Medulla oblongata (tissue), 1 donor: ENCODE measurements around the gene MSI2.

Experiments
- DNase-seq: peaks from one replicate; pipeline ENCODE4 v3.0.0-alpha.2; 2015; ENCODE audit errors: extremely low spot score

MSI2 gene

DNA sequence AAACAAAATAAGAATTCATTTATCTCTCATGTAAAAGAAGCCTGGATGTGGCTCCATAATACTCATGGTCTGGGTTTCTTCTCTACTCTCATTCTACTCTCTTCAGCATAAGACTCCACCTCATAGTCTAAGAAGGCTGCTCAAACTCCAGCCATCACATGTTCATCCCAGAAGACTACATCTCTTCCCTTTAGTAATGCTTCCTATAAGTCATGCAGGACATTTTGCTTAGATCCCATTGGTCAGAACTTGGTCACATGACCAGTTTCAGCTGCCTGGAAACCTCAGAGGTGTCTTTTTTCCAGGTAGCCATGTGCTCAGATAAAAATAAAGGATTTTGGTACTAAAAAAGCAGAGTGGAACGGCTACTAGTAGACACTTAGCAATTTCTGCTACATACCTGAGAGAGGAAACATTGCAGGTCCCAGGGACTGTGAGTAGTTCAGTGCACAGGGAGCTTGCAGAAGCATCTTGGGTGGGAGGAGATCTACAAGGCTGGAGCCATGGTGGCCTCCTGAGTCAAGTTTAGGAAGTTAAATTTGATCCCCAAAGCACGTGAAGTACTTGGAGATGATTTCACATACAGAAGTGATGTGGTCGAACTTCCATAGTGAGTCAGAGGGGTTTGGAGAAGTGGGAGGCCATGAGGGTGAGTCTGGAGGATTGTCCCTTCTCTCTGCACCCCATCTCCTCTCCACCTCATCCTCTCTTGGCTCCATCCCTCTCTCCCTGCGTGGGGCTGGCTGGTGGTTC is 378.6 kb downstream of the MSI2 start:
- no peak for DNase-seq

DNA sequence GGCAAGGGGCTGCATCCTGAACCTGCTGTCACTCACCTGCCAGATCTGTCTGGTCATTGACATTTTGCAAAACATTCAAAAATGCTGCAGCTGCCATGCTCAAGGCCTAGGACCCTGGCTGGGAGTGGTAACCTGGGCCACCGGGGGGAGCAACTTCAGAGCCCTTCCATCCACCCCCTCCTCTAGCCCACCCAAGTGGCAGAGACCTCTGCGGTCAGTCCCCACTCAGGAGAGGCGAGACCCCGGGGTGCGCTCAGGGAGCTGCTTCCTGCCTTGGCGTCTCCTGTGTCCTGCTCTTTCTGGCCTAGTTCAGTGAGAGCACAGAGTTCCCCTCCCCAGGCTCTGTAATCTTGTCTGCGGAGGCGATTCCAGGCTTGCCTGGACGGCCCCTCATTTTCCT is 380.0 kb downstream of the MSI2 start:
- no peak for DNase-seq

DNA sequence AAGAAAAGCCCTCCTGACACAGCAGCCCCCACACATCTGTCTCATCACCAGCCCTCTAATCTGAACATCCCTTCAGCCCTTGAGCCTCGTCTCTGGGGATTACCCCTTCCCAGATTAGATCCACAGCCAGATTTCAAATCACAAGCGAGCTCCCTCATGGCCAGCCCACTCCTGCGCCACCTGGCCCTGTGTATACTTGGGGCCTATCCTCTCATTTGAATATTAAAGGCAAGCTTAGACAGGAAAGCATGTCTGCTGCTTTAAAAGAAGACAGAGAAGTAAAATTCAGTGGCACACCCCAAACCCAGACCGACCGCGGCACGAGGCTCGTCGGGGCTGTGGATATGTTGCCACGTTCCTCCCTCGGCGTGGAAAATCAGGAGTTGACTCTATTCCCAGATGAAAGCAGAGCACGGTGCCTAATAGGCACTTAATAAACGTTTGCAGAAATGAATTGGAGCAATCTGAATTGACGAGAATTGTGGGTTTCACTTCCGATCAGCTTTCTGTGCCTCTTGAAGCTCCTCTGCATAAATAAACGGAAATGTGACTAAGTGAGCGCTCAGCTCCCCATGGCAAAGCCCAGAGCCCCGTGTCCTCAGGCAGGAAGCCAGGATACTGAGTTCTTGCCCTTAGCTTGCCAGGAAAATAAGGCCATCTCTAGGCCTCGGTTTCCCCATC is 380.8 kb downstream of the MSI2 start:
- no peak for DNase-seq

DNA sequence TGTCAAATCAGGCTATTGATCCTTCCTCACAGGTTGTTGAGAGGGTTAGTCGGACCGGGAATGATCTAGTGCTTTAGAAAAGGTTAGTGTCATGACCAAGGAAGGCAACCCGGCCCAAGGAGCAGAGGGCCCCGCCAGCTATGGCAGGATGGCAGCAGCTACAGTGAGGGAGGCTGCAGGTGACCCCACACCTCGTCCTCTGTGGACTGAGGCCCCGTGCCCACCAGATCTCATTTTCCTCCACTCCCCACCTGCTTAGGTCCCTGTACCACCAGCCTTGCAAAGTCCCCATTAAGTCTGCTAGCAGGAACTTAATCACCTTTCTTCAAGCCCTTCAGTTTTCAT is 381.3 kb downstream of the MSI2 start:
- DNase-seq: no peak

DNA sequence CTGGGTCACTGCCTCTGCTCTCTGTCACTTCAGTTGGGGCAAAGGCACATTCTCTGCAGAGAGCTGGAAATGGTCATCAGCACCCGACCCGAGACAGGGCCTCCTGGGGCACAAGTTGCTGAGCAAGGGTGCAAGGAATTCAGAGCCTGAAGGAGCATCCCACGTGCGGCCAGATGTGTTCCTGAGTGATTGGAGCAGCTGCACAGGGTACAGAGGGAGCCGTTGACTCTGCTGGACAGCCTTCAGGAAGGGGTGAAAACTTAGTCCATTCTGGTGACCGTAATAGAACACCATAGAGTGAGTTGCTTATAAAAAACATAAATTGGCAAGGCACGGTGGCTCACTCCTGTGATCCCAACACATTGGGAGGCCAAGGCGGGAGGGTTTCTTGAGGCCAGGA is 382.0 kb downstream of the MSI2 start:
- no peak for DNase-seq

DNA sequence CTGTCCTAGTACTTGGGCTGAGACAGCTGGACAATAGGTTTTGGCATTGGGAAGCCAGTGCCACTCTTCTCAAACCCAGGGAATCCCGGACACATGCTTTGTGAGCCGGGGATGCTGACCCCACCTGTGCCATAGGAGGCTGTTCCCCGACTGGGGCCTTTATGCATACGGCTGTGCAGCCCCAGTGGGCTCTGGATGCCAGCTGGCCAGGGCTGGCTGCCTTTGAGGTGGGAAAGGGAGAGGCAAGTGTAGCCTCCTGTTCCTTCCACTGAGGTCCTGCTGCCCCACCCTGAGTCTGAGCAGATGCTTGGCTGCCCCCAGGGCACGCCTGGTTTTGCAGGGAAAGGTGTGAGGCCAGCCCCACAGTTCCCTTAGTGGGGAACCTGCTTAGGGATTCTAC is 383.1 kb downstream of the MSI2 start:
- no peak for DNase-seq

DNA sequence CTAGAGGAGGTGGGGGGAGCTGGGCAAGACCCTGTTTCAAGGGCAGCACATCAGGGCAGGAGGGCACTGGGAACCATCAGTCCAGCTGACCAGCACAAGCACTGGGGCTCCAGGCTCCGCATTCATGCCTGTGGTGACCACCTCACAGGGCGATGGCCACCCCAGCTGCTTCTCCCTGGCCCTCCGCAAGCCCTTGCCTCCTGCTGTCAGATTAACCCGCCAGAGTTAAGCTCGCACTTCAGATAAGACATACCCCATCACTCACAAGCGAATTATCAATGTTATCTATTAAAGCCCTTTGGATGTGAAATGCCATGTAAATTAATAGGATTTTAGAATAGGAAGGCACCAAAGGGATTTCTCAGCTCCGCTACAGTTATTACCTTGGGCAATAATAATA is 383.8 kb downstream of the MSI2 start:
- DNase-seq: no peak

DNA sequence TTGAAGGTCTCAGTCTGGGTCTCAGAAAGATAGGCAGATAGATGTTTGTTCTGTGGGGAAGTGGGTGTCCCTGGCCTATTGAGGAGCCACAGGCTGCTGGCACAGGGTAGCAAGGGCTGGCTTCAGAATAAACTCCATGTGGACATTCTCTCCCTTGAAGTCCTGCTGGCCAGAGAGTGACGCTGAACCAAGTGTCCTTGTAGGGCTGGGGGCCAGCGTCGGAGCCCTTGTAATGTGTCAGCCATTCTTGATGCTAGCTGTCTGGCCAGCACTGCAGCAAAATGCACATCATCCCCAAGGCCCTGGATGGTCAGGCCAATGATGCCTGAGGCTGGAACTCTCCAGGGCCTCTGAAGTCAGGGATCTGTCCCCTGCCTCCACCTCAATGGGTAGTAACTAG is 385.4 kb downstream of the MSI2 start:
- no peak for DNase-seq

DNA sequence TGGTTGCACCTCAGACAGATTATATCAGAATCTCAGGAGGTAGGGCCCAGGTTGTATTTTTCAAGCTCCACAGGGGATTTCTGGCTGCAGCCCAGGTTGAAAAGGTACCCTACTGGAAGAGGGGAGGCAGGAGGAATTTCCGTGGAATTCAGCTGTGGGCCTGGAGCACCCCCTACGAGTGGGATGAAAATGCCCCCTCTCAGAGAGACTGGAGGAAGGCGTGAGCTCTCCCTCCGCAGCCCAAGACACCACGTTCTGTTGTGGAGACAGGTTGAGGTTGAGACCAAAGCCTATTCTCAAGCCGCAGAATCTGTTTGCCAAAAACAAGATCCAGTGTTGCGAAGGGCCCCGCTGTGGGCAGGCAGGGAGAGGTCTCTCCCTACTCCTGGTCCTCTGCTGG is 386.7 kb downstream of the MSI2 start:
- no peak for DNase-seq

DNA sequence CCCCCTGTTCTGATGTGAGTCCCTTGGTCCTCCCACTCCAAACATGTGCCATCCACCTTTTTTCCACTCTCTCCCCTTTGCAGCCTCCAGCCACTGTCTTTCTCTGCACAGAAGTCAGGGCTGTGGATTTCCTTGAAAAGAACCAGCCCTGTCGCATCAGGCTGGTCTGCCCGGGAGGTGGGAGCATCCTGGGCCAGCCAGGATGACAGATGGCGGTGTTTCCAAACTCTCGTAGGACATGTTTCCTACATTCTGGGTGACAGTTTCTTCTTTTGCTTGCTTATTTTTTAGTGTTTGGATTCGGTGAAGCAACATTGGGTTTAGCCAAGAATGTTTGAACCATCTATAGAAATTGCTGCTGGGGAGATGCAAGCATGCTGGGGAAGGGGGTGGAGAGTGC is 388.0 kb downstream of the MSI2 start:
- DNase-seq: no peak

DNA sequence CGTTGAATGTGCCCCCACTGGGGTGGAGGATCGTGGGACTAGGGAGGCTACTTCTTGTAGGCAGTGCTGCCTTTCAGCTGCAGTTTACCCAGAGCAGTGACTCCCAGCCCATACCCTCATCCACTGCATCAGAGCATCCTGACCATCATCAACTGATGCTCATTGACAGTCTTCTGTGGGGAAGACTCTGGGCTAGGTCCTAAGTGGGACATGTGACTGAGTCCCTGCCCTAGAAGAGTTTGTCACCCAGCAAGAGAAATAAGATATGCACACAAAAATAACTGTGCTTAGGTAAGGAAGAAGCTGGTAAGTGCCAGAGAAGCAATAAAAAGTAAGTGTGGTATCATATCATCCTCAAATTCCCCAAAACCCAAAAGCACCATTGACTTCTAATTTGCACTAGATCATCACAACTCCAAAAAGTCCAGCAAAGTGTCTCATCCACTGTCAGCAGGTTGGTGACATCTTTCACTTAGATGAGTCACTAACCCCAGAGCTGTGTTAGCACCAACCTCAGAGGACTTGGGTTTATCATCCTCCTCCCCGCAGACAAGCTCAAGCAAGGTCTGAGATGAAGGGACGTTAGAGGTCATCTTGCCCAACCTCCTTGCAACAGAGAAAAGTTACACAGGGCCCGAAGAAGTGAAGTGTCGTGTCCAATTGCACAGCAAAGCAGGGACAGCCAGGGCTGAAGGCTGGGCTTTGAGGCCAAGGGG is 389.8 kb downstream of the MSI2 start:
- DNase-seq: no peak

DNA sequence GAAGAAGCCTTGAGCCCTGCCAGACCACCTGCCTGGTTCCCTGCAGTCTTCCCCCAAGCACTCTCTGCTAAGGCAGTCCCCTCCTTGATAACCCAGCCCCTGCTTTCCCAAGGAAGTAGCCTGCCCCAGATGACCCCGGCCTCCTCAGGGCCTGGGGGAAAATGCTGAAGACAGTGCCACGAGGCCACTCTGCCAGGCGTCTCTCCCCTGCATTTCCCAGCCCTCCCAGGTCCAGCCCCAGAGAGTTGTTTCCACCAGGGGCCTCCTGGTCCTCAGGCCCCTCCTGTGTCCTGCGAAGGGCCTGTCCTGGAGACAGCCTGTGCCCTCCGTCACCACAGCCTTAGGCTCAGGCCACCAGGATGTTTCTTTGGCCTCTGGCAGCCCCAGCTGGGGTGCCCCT is 392.4 kb downstream of the MSI2 start:
- DNase-seq: no peak

DNA sequence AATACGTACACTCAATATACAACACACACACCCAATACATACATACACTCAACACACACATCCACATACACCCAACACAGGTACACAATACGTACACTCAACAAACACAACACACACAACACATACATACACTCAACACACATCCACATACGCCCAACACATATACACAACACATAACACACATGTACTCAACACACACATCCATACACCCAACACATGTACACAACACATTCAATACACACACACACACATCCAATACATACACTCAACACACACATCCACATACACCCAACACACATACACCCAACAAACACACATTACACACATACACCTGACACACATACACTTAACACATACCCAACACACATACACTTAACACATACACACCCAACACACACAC is 392.9 kb downstream of the MSI2 start:
- DNase-seq: no peak

DNA sequence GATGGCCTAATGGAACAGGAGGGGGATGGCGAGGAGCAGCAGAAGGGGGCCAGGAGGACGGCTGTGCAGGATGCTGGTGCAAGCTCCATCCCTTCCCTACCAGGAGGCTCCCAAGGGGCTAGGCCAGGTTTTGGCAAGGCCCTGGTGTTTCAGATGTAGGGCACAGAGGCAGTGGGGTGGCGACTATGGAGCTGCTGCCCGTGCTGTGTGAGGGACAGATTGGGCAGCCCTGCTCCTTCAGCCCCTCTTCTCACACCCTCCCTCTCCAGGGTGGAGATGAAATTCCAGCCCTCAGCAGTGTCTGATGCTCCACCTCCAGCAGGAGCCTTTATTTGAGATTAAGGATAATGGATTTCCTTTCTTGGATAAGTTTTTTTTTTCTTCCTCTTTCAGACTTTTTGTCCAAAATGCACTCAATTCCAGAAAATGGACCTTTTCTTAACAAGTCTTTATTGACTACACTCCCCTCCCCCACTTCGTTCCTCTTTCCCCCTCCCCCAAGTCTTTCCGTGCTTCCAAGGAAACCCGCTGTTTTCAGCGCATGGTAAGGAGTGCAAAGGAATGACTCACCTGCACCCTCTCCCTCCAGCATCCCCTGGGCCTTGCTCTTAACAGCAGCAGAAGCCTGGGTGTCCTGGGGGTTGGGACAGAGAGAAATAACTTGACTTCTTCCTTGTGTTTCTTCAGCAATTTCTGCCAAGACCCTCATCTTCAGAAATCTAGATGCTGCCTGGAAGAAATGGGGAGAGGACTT is 393.6 kb downstream of the MSI2 start:
- no peak for DNase-seq

DNA sequence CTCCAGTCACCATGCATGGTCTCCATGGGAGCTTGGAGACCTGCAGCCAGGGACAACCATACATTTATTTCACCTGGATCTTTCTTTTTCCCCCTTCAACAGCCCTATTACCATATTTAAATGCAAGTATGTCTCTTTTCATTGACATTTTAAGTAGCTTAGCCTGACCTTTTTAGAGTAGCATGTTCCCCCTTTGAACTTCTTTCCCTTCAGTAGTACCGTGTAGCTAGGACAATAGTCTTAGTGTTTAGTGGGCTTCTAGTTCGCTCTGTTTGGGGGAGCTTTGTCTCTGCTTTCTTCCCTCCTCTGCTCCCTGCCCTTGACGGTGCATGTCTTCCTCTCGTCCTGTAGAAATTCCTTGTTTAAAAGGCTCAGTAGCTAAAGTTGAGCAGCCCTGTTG is 394.2 kb downstream of the MSI2 start:
- DNase-seq: no peak

DNA sequence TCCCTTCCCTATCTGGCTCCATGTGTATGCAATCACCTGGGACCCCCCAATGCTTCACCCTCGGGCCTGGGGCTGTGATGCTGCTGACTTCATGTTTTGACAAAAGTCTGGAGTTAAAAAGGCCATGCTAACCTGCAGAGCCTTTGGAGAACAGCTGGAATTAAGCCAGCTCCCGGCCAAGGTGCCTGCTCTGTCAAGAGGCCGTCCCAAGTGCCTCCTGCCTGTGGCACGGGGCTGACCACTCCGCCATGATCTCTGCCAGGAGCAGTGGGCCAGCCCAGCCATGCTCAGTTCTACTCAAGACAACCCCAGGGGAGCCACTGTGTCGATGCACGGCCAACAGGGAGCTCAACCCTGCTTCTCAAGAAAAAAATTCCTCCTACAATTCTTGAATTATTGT is 395.1 kb downstream of the MSI2 start:
- no peak for DNase-seq

DNA sequence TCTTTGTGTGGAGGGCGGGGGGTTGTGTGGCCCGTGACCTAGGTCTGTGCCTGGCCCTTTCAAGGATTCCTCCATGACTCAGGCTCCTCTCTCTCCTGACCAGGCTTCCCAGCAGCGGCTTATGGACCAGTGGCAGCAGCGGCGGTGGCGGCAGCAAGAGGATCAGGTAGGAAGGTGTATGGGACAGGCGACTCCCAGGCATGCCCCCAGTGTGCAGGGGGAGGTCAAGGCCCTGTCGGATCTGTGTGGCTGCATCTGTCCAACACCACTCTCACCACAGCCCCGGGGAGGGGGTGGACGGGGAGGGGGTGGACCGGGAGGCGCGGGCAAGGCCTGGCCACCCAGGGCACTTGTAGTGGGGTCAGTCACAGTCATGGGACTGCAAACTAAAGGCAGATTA is 395.7 kb downstream of the MSI2 start:
- DNase-seq: no peak

DNA sequence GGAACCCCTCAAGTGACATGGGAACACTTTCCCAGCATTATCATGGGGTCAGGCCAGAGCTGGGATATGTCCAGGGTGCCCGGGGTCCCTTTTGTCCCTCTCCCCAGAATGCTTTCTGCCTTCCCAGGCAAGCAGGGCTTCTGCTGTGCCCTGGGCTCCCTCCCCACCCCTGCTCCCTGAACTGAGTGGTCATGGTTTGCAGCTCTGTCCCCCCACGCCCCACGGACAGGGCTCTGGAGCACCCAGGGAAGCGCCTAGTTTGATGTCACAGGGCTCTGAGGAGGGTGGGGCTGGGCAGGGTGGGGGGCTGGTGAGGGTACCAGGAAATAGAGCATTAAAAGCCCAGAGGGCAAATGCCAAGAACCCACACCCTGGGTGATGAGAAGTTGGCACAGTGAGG is 396.5 kb downstream of the MSI2 start:
- no peak for DNase-seq

DNA sequence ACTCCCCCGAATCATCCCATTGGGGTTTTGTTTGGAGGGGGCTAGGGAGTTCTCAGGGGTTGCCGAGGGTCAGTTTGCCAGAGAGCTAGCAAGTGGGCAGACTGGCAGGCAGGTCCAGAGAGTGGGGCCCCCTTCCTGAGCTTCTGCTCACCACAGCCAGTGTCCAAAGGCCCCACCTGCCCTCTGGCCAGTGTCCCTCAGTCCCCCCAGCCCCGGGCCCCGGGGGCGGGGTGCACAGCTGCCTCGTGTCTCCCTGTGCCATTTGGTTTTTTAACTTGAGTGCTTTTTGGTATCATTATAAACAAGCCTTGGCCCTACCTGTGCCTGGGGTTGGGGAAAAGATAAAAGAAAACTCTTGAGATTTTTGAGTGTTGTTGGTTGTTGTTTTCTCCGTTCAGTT is 397.0 kb downstream of the MSI2 start:
- no peak for DNase-seq

DNA sequence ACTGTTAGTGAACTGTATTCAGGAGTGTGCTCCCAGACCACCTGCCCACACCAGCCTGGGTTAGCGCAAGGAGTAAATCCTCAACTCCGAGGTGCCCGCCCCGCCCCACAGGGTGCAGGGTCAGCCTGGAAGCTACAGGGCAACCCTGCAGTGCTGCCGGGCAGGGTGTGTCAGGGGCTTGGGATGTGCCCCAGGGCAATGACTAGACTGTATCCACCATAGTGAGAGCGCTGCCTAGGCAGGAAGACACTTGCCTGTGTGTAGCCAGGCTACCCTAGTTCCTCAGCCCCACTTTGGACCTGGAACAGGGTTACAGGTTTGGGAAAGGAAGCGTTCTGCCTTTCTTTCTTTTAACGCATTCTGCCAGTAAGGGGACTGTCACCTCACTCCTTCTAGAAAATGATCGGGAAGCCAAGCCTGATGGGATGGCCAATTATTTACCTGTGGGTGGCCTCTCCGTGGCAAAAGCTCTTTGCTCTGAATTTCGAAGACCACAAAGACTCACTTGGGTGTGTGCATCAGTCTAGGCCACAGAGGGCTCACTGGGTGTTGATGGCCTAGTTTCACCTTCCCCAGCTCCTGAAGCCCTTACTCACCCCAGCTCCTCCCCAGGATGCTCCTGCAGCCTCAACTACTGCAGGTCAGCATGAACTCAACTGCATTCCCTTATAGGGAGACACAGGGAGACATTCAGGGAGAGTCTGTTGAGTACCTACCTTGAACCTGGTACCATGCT is 397.9 kb downstream of the MSI2 start:
- no peak for DNase-seq

DNA sequence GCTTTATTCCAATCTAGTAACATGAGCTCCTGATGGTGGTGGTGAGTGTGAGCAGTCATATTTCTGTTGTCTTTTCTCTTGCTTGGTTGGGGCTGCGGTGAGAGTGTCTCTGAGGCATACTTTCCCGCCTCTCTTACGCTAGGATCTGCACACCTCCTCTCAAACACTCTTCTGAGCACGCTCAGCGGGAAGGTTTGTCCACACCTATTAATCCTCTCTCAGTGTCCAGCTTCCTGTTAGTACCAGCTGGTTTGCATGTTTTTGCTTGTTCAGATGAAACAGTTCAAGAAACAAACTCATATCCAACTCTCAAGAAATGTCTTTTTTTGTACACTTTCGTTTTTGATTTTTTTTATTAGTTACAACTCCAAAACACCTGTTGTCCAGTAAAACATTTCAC is 399.2 kb downstream of the MSI2 start:
- no peak for DNase-seq

DNA sequence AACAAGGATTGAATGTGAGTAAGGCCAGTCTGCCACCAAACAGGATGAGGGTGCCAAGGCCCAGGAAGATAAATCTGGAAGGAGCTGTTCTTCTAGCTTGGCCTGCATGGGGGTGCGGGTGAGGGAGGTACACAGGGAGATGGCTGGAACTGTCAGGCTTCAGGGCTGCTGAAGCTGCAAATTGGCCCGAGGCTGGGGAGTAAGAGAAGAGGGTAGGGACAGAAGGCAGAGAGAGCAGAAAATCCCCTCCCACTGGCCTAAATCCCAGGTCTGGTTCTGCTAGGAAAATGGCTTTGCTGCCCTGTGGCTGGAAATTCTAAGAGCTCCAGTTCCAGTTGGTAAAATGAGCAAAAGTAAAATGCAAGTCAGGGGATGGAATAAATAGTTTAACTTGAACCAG is 400.9 kb downstream of the MSI2 start:
- peak; percentile 70 for DNase-seq
